Measurements from ENCODE around the gene PXMP4.

PXMP4 gene

DNA sequence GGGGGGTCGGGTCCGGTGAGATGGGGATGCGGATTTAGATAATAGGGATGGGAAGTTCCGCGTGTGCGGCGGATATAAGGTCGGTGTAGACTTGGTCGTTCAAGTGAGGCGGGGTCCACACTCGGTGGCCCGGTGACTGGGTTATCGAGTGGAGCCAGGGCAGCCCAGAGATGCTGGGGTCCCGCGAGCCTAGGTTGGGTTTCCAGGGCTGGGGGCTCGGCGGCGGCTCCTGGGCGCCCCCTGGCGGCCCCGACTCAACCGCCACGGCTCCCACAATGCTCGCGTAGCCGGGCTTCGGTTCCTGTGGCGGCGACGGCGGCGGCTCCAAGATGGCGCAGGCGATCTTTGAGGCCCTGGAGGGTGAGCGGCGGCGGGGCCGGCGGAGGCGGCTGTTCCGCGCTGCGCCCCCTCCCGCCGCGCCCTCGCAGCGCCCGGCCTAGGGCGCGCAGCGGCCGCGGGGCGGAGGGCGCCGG lies 11.6 kb upstream of the PXMP4 start, which contains the start of gene ZNF341:
TSS of gene ZNF341 (plus strand) at position 304 of the 473 bp plus-strand sequence. CDS start at position 330, 26 bp downstream.
- DNase-seq: peak; percentile 90

- DNase-seq: no peak
Observed at GRCh38 chr20:33730946-33731692, 11.0 kb upstream of the PXMP4 start.

- DNase-seq: no peak
Observed at GRCh38 chr20:33729101-33729500, 9.0 kb upstream of the PXMP4 start.

DNA sequence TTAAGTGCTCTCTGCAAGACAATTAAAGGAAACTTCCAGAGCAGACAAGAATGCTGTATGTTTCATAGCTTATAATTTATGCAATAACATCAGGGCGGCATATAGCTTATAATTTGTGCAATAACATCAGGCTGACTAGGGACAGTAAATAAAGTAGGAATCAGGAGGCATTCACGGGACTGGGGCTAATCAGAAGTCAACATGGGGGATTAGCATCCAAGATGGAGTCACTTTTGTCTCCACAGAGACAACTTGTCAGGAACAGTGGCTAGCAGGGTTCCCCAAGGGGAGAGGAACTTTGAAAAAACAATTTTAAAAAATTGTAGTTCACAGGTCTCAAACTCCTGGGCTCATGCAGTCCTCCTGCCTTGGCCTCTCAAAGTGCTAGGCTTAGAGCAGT lies 8.4 kb upstream of the PXMP4 start:
- no peak for DNase-seq

- DNase-seq: no peak
Observed at GRCh38 chr20:33727806-33728205, 7.7 kb upstream of the PXMP4 start.

- DNase-seq: no peak
Observed at GRCh38 chr20:33727115-33727479, 7.0 kb upstream of the PXMP4 start.

DNA sequence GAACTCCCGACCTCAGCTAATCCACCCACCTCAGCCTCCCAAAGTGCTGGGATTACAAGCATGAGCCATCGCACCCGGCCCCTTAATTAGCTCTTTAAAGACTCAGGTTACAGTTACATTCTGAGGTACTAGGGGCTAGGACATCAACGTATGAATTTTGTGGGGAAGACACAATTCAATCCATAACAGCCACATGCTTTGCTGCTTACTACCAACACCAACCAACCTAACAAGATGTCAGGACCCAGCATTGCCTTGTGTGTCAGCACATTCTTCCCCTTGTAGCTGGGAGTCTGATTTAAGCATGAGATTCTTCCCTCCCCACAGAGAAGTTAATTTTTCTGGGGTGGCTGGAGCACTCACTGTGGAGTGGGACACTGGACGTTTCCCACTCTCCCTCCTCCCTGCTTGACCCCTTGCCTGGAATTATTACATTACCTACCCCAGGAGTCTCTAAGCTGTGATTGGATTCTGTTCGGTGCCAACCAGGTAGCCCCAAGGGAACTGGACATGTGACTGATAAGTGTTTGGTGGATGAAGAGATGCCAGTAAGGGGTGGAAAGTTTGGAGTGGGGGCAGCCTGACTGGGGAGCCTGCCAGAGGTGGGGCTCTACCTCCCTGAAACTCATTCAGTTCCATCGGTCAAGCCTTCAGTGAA lies 5.6 kb upstream of the PXMP4 start:
- DNase-seq: no peak

DNA sequence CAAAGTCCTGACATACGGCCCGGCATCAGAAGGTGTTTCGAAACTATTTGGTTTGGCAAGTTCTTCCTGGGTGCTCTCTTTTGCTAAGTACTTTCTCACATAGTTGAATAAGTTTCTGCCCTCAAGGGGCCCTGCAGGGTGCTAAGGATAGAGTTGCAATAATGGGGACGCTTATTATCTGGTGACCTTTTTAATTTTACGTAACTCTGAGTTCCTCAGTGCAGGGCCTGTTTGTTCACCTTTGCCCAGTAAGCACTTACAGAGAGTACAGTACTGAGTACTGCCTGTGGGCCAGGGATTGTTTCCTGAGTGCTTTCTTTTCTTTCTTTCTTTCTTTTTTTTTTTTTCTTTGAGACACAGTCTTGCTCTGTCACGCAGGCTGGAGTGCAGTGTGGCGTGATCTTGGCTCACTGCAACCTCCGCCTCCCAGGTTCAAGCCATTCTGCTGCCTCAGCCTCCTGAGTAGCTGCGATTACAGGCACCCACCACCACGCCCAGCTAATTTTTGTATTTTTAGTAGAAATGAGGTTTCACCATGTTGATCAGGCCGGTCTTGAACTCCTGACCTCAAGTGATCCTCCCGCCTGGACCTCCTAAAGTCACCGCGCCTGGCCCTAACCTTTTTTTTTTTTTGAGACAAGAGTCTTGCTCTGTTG lies 4.5 kb upstream of the PXMP4 start:
- DNase-seq: no peak

DNA sequence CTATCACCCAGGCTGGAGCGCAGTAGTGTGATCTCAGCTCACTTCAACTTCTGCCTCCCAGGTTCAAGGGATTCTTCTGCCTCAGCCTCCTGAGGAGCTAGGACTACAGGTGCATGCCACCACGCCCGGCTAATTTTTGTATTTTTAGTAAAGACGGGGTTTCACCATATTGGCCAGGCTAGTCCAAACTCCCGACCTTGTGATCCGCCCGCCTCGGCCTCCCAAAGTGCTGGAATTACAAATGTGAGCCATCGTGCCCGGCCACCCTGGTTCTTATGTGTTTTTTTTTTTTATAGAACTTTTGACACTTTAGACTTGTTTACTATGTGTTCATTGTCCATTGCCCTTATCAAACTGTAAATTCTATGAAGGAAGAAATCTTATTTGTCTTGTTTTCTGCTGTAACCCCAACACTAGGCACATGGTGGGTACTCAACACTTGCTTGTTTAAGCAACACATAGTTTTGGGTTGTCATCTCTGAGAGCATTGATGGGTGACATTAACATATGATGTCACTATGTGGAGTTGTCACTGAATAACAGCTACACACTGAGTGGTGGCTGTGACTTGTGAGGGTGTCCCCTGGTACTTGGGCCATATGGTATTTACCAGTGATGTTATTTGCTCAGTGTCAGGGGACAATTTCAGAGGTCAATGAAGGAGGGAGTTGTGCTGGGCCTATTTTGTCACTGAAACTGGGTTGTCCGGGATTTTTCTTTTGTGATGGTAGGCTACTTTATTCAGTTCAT lies 1.5 kb upstream of the PXMP4 start:
- no peak for DNase-seq

DNA sequence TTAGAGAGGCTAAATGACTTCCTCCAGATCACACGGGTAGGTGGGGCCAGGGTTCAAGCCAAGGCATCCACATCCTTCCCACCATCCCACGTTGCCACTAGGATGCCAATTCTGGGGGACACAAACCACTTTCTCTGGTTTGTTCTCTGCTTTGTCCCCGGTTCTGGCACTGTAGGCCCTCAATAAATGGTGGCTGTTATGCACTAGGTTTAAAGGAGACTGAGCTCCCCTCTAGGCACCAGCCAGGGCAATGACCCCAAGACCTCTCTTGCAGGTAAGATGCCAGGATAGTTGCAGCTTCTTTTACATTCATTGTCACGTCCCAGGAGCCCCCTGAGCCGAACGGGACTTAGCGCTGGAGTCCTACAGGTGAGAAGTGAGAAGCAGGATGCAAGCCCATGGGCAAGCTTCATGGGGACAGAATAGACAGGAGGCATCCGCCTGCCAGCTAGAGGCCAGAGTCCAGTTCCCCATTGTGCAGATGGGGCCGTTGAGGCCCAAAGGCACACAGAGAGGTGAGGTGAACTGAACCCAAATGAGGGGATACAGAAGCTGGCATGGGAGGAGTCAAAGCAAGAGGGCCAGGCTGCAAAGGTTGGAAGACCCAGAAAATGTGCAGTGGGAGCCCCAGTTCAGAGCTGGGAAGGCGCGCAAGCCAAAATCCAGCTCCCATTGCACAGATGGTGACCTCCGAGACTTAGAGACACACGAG lies 677 bp downstream of the PXMP4 start:
- DNase-seq: no peak

DNA sequence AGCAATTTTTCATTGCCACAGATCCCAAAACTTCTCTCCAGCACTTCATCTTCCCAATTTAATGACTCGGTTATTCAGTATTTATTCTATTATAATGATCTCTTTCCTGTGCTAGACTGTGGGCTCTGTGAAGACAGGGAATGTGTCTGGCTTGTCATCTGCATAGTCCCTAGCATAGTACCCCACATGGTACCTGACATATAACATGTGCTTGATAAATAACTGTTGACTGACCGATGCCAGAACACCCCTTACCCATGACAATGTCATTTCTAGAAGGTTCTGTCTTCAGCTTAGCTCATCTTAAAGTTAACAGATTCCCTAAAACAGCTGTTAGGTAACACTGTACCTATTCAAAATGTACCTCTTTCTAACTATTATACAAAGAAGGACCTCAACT lies 3.6 kb downstream of the PXMP4 start:
- DNase-seq: no peak

DNA sequence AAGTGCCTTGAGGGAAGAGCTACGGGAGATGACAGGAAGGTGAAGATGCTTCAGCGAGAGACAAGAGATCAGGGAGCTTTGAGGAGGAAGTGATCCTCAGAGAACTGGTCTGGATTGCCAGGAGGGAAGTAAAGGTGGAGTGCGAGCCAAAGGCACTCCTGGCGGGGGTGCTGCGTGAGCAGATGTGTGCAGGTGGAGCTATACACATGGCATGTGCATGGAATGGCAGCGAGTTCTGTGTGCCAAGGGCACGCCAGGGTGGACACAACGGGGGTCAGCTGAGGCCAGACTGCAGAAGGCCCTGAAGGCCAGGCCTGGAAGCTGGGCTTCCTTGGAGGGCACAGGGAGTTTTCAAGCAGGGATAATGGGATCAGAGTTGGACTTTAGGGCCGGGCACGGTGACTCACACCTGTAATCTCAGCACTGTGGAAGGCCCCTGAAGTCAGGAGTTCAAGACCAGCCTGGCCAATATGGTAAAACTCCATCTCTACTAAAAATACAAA lies 6.2 kb downstream of the PXMP4 start:
- no peak for DNase-seq

DNA sequence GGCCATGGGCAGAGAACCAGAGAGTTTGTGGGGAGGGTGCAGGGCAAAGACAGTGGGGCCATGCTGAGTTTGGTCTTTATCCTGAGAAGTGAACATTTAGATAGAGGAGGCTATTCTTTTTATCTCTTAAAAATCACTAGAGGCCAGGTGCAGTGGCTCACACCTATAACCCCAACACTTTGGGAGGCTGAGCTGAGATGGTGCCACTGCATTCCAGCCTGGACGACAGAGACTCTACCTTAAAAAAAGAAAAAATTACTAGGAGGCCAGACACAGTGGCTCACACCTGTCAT lies 8.7 kb downstream of the PXMP4 start:
- DNase-seq: no peak

DNA sequence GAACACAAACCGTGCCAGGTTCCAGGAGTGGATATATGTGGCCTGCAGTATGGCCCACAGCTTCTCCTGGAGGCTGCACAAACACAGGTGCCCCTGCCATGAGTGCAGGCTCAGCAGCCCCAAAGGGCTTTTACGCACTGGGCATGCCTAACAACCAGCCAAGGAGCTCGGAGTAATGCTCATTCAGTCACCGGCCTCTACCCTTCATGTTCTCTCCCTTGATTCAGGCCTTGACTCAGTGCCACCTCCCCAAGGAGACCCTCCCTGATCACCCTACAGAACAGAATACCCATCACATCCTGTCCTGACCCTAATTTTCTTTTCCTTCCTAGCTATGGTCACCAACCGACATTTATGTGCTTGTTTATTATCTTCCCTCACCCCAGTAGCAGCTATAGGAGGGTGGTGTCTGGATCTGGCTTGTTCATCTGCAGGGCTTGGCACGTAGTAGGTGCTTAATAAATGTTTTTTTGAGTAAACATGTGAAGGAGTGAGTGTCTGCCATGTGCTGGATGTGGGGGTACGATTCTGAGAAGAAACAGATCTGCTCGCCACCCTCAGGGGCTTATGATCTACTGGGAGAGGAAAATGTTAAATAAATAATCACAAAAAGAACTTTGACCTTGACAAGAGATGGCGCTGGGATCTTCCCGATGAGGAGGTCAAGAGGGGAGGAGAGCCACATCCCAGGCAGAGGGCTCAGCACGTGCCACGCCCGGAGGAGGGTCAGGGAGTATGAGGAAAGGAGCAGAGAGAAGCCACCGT lies 9.2 kb downstream of the PXMP4 start:
- no peak for DNase-seq

DNA sequence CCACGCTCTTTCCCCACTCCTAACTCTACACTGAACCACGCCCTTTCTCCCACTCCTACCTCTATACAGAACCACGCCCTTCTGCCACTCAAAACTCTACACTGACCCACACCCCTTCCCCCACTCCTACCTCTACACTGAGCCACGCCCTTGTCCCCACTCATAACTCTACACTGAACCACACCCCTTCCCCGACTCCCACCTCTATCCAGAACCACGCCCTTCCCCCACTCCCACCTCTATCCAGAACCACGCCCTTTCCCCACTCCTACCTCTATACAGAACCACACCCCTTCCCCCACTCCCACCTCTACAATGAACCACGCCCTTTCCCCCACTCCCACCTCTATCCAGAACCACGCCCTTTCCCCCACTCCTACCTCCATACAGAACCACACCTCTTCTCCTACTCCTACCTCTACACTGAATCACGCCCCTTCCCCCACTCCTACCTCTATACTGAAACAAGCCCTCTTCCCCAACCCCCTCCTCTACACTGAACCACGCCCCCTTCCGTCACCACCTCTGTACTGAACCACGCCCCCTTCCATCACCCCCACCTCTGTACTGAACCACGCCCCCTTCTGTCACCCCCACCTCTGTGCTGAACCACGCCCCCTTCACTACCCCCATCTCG lies 10.1 kb downstream of the PXMP4 start:
- DNase-seq: no peak

- DNase-seq: no peak
Observed at GRCh38 chr20:33709398-33709797, 10.7 kb downstream of the PXMP4 start.

GRCh38 chr20:33707668-33708067 lies 12.4 kb downstream of the PXMP4 start:
- DNase-seq: no peak

- no peak for DNase-seq
Observed at GRCh38 chr20:33704197-33704924, 15.7 kb downstream of the PXMP4 start.

DNA sequence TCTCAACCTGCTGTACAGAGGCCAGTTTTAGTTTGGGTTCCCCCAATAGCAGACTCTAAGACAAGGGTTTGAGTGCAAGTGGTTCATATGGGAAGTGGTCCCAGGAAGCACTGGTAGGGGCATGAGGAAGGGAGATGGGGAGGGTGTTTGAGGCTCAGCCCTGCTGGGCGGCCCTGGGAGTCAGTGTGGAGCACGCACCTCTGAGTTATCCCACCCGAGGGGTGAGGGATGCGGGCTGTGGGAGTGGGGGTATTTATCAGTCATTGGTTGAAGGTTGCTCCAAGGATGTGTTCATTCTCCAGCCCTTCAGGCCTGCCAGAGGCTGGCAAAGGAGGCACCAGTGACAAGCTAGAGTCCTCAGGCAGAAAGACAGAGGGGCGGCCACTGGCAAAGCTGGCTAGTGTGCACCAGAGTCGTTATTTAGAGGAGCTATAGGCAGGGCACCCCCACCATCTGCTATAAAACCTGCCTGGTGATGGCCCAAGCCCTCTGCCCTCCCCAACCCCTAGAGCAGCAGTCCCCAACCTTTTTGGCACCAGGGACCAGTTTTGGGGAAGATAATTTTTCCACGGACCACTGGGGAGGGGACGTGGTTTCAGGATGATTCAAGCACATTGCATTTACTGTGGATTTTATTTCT lies 16.5 kb downstream of the PXMP4 start:
- DNase-seq: no peak

DNA sequence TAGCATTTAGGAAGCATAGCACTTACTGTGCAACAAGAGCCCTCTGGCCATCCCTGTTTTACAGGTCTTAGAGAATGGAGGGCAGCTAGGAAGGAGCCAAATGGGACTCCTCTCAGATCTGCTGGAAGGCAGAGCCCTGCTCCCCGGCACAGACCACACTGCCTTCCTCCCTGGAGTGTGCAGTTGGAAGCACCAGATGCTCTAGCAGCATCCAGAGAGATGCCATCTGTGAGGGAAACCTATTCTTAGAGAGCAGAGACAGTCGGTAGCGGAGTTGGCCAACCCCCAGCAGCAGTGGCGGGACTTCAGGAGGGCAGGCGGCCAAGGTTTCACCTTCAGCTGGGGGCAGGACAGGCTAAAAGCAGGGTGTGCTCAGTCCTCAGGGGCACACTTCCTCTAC lies 17.2 kb downstream of the PXMP4 start:
- no peak for DNase-seq
